ENCODE measurements around the gene PPIB.

The PPIB gene

DNA sequence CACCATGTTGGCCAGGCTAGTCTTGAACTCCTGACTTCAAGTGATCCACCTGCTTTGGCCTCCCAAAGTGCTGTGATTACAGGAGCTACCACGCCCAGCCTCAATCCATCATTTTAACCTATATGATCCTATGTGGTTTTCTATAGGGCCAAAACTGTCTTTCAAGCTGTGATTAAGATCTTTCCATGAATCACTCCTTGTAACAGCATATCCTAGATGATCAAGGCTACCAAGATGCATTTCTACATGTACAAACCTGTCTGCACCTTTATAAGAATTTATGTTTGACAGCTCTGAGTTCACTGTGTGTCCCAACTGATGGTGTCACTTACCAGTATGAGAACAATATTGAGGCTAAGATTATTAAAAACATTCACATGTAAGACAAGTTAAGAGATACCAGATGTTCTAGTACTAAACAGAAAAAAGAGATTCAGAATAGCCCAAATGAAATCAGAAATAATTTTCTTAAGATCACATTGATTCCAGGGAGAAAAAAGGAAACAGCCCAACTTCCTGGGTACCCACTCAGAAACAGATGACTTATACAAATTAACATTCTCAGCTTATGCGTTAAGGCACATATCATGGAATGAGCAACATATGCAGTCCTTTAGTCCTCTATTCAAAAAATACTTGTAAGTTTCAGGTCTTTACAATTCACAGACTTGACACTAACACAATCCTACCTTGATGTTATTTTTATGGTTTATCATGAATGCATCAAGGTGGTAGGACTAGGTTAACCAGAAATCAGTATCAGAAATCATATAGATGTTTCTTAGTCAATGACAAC is 24.8 kb upstream of the PPIB start:
- Histone ChIP-seq H3K36me3 (ENCODE audit: low read depth) (peaks cover 29% of the 10 kb centered on the region), H3K4me1 (ENCODE audit: insufficient read depth, poor library complexity, severe bottlenecking) (peaks cover 20% of the 10 kb centered on the region), H3K9me3 (ENCODE audit: severe bottlenecking) (no peaks in the 10 kb centered on the region), H3K27me3 (ENCODE audit: insufficient read depth, poor library complexity, severe bottlenecking) (no peaks in the 10 kb centered on the region), H3K4me3 (ENCODE audit: severe bottlenecking) (no peak overlapping the region), H3K27ac (ENCODE audit: poor library complexity, severe bottlenecking) (peak overlapping the region; percentile 80)
- no peak for TF ChIP-seq CTCF (IDR thresholded peaks at IDR 0.05; ENCODE audit: poor library complexity, severe bottlenecking)
- DNase-seq (ENCODE audit: low spot score) (no peak), ATAC-seq (ENCODE audit: low read depth) (peak; percentile 90)

- Histone ChIP-seq H3K27me3 (ENCODE audit: insufficient read depth, poor library complexity, severe bottlenecking) (no peaks in the 10 kb centered on the region), H3K4me1 (ENCODE audit: insufficient read depth, poor library complexity, severe bottlenecking) (peaks cover 20% of the 10 kb centered on the region), H3K27ac (ENCODE audit: poor library complexity, severe bottlenecking) (no peak overlapping the region), H3K9me3 (ENCODE audit: severe bottlenecking) (no peaks in the 10 kb centered on the region), H3K4me3 (ENCODE audit: severe bottlenecking) (no peak overlapping the region), H3K36me3 (ENCODE audit: low read depth) (peaks cover 48% of the 10 kb centered on the region)
- no peak for DNase-seq (ENCODE audit: low spot score)
- no peak for ATAC-seq (ENCODE audit: low read depth)
- TF ChIP-seq CTCF (IDR thresholded peaks at IDR 0.05; ENCODE audit: poor library complexity, severe bottlenecking), result no peak
These were observed 22.5 kb upstream of the PPIB start for GRCh38 chr15:64185146-64185911.

DNA sequence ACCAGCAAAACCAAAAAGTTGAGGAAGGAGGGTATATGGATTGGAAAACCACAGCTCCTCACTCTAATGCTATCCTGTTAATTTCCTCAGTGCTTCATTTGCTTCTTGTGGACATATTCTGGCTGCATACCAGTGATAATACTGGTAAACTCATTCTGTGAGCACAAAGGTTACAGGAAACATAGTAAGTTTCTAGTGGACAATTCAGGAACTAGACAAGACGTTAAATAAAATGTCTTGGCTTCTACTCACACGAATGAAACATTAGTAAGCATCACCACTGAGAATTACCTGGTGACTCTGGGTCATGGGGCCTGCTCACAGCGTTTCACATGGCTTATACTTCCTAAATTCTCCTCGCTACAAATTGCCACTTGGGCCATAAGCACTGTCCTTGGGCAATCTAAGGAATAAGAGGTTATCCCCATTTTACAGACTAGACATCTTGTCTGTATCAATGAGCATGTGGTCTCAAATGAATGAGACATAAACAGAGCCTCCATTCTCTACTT is 20.1 kb upstream of the PPIB start:
- no peak for DNase-seq (ENCODE audit: low spot score)
- peaks cover 11% of the 10 kb centered on the region for H3K4me1 ChIP-seq (ENCODE audit: insufficient read depth, poor library complexity, severe bottlenecking)
- H3K4me3 ChIP-seq (ENCODE audit: severe bottlenecking), result no peak overlapping the region
- H3K27ac ChIP-seq (ENCODE audit: poor library complexity, severe bottlenecking), result no peak overlapping the region
- peaks cover 62% of the 10 kb centered on the region for H3K36me3 ChIP-seq (ENCODE audit: low read depth)
- no peak for TF ChIP-seq CTCF (IDR thresholded peaks at IDR 0.05; ENCODE audit: poor library complexity, severe bottlenecking)
- no peak for ATAC-seq (ENCODE audit: low read depth)
- no peaks in the 10 kb centered on the region for H3K27me3 ChIP-seq (ENCODE audit: insufficient read depth, poor library complexity, severe bottlenecking)
- no peaks in the 10 kb centered on the region for H3K9me3 ChIP-seq (ENCODE audit: severe bottlenecking)

DNA sequence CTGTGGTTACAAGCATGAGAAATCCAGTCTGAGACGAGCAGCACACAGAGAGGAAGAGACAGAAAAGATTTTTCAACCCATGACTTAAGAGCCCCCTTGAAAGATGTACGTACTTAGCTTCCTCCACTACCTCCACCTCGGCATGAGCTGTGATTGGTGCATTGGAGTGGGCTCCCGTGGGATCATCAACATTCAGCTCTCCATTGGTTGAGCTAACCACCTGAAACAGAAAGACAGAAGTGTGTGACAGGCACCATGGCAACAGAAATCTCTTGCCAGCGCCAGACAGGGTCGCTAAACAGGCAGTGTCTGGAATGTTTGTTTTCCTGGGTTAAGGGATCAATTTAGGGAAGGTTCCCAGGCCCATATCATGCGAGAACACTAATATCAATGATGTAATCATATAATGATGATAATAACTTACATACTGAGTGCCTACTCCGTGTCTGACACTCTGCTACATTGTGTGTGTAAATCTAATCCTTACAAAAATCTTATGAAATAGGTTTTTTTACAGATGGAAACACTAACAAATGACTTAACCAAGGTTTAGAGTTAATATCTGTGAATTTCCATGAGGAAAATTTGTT is 17.5 kb upstream of the PPIB start:
- TF ChIP-seq CTCF (IDR thresholded peaks at IDR 0.05; ENCODE audit: poor library complexity, severe bottlenecking), result no peak
- H3K27ac ChIP-seq (ENCODE audit: poor library complexity, severe bottlenecking), result no peak overlapping the region
- H3K27me3 ChIP-seq (ENCODE audit: insufficient read depth, poor library complexity, severe bottlenecking), result no peaks in the 10 kb centered on the region
- no peak overlapping the region for H3K4me3 ChIP-seq (ENCODE audit: severe bottlenecking)
- no peaks in the 10 kb centered on the region for H3K4me1 ChIP-seq (ENCODE audit: insufficient read depth, poor library complexity, severe bottlenecking)
- no peak for ATAC-seq (ENCODE audit: low read depth)
- no peaks in the 10 kb centered on the region for H3K9me3 ChIP-seq (ENCODE audit: severe bottlenecking)
- DNase-seq (ENCODE audit: low spot score), result no peak
- H3K36me3 ChIP-seq (ENCODE audit: low read depth), result peaks cover 65% of the 10 kb centered on the region

Data from RWPE2 (cell line).